ENCODE results near the gene UBXN4.
"Not testable (repeated sequence)": the region's sequence is repeated elsewhere in the genome, so short reads cannot be mapped to it uniquely, and the experiment has no call there.

Gene UBXN4

DNA sequence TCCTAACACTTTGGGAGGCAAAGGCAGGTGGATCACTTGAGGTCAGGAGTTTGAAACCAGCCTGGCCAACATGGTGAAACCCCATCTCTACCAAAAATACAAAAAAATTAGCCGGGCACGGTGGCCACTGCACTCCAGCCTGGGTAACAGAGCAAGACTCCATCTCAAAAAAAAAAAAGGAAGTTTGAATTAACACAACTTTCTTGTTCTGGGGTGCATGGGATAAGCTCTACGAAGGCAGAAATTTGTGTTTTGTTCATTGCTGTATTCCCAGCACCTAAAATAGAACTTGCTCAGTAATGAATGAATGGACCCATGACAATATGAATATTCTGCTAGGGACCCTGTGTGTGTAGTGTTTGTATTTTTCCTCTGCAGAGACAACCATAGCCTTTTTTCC lies 66.2 kb downstream of the UBXN4 start:
- DNase-seq (ENCODE audit: low read depth, low spot score), result not testable (repeated sequence)

DNA sequence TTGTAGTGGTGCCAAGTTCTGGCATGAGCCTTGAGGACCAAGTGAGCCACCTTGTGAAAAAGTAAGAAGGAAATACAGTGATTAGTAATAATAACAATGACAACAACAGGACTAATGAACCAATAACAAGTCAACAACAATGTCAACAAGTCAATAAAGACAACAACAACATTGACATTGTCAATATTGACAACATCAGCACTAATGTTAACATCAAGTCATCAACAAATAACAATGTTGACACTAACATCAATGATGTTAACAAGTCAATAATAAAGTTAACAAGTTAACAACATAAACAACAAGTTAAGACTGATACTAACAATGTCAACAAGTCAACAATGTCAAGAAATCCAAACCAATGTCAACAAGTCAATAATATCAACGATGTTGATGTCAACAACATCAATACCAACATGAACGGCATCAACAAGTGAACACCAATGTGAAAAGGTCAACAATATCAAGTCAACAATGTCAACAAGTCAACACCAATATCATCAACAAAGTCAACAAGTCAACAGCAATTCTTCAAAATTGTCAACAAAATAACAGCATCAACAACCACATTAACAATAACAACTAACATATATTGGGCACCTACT lies 71.4 kb downstream of the UBXN4 start:
- no peak for DNase-seq (ENCODE audit: low read depth, low spot score)

DNA sequence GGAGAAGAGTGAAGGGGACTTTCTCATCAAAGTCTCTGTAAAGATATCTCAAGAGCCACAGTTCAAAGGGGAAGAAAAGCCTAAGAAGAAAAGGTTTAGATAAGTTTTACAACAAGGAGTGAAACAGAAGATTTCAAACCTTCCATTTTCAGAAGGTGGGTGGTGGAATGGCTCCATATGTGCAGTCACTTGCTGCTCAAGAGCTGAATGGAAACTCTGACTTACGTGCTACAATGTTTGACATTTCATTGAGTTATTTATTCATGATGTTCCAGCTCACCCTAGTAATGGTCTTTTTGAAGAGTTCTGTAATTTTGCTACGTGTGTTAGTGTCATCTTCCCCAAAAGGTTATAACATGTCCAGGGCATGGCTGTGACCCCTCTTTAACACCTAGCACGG lies 73.6 kb downstream of the UBXN4 start:
- no peak for DNase-seq (ENCODE audit: low read depth, low spot score)

DNA sequence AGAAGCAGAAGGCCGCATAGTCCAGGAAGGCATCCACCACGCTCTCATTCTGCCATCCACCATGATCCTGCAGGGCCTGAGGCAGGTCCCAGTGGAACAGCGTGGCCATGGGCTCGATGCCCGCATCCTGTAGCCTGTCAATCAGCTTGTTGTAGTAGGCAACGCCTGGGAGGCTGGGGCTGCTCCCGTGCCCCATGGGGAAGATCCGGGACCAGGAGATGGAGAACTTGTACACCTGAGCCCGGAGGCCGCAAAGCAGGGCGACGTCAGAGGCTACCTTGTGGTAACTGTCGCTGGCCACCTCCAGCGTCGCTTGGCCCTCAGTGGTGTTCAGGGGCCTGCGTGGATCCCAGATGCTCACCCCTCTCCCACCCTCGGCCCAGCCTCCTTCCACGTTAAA lies 75.8 kb downstream of the UBXN4 start:
- no peak for DNase-seq (ENCODE audit: low read depth, low spot score)

DNA sequence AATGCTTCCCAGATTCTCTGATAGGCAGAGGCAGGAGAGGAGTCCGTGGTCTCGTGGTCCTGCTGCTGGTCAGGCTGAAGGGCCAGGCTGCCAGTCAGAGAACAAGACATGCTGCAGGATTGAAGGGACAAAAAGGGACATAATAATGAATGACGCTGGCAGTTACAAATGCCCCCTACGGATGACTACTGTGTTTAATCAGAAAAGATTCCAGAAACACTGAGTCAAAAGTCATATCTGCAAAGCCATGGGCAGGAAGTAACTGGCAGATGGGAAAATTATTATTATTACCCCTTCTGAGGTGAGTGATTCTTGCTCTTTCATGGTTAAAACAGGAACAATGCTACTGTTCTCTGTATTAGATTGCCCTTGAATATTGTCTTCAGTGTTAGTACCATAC lies 76.3 kb downstream of the UBXN4 start:
- no peak for DNase-seq (ENCODE audit: low read depth, low spot score)

DNA sequence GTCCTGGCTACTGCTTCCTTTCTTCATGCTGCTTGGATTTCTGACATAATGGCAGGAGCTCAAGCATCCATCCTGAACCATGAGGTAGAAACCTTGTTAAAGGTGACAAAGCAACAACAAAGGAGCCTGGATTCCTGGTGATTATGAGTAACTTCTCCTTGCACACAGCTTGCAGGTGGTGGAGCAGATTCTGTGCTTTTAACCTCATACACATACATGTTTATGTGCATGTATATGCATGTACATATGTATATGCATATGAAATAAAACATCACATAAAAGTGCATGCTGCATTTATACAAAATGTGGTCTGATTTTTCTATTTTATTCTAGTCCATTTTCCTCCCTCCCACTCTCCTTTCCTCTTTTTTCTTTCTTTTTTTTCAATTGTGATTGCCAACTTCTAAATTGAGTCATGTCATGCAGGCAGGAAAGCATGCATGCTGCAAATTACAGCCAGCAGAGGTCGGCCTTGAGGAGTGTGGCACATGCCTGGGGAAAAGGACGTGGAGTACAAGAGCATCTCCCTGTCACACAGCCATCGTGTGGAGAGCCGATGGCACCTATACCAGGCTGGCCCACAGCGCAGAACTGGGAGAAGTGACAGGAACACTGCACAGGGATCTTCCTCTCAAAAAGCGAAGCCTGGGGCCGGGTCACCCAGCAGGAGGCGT lies 77.4 kb downstream of the UBXN4 start:
- no peak for DNase-seq (ENCODE audit: low read depth, low spot score)

DNA sequence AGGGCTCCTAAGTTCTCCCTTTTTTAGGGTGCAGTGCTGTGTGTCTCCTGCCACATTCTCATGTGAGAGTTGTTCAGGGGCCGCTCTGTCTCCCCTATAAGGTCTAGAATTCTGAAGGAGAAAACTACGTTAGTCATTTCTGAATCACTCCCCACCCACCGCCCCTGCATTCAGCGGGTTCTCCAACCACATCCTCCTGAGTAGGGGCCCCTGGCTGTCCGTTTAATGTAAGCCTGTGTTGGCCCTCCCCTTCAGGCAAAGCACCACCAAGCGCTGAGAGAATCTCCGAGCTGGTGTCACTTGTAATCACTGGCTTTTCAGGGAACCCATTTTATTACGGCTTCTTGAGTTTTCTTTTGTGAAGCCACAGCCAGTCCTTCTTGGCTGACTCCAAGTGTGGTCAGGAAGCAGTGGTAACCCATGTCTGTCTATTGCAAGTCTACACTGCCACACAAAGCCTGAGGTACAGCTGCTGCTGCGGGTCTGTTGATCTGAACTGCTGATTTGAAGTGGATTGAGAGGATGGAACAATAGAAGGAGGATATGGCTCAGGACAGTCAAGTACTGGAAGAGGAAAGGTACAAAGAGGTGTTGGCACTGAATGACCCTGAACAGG lies 78.5 kb downstream of the UBXN4 start:
- no peak for DNase-seq (ENCODE audit: low read depth, low spot score)

DNA sequence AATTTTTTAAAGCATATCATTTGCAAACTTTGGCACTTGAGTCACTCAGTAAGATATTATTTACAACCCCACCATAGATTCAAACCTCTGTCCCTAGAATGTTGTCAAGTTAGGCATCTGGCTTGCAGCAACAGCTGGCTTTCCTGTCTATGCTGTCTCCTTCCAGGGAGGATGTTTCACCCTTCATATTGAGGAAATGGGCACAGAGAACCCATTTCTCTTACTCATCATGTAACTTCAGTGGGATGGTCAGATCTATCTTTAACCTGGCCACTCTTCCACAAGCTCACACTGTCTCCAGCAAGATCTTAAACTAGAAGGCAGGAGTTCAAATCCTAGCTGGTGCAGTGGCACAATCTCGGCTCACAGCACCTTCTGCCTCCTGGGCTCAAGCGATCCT lies 79.5 kb downstream of the UBXN4 start:
- DNase-seq (ENCODE audit: low read depth, low spot score), result no peak

DNA sequence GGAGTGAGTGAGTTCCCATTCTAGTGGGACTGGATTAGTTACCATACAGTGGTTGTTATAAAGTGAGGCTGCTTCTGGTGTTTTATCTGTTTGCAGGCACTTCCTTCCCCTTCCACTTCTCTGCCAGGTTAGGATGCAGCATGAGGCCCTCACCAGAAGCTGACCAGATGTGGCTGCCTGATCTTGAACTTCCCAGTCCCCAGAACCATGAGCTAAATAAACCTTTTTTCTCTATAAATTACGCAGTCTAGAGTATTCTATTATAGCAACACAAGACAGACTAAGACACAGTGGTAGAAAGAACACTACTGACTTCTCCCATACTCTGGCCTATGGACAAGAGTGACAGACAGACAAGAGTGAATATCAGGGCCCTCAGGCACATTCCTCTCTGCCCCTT lies 81.2 kb downstream of the UBXN4 start:
- DNase-seq (ENCODE audit: low read depth, low spot score), result no peak

DNA sequence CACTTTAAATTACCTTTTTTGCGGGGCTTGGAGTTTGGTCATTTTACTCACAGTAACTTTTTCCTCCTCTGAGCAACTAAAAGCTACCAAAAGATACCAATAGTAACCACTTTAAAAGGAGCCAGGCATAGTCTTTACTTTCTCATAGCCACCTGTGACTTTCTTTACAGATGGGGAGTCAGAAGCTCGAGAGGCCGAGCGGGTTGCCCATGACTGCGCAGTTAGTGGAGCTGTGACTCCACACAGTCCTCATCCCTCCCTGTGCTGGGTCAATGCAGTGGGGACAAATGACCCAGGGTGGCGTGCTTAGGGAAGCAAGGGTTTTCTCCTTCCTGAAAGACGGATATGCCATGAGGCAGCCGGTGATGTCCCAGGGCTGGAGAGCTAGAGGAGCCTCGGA lies 83.5 kb downstream of the UBXN4 start:
- no peak for DNase-seq (ENCODE audit: low read depth, low spot score)

DNA sequence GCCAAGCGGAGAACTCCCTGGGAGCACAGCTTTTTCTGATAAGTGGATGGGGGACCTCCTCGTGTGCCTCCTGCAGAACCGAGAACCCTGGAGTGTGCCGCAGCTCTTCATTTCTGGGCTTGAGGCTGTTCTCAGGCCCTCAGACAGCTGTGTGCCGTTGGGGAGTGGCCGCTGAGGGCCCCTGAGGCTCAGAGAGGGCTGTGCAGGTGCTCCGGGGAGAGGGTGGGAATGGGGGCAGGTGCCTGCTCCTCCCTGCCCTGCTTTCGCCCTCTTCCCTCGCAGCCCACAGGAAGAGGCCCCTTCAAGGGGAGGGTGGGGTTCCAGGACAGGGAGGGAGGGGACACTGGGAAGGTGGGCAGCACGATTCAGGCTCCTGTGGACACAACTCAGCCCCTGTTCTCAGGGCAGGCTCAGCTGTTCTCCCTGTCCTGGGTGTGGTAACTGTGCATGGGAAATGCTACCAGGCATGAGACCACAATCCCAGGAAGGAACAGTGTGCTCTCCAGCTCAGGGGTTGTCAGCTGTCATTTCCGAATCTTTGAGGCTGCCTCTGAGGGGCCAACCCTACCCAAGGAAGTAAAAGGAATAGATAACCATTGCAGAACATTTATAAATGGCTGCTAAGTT lies 84.0 kb downstream of the UBXN4 start:
- no peak for DNase-seq (ENCODE audit: low read depth, low spot score)

DNA sequence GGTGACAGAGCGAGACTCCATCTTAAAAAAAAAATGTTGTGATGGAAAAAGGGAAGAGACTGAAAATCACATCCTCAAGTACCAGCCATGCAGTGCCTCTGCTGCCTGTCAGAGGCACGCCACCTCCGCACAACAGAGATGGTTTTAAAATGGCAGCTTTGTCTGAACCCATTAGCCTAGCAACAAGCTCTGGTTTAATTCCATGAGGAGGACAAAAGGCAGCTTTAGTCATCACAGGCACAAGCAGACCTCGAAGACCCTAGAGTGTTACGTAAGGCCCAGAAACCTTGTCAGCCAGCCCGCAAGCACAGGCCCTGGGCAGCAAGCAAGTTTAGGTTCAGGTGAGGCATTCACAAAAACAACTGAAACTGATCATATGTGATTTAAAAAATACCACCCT lies 84.9 kb downstream of the UBXN4 start:
- no peak for DNase-seq (ENCODE audit: low read depth, low spot score)

DNA sequence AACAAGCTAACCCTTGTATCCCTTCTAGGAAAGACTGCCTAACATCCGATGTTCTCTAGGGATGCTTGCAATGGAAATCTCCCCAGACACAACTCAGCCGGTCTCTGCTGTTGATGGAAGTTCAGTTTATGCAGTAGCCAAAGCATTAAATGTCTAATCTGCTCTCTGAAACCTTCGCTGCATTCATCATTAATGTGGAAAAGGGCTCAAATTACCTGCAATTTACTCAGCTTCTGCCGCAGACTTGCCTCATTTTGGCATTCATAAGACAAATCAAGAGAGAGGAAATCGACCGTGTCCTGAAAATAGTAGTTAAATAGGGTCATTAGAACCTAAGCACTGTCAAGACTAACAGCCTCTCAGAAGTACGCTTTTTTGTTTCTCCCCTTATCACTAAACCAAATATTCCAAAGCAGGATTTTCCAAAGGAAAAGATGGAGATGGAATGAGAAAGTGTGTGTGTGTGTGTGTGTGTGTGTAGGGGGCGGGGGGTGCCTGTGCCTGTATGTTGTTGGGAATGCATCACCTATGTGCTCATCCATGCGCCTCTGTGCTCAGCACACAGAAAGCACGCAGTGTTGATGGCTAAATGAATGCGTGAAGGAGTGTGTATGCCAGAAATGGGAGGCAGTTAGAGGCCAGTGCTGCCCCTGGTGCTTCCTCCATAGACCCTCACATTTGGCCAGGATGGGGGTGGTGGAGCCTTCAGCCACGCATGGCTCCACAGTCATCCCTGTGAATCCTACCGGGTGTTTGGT lies 87.9 kb downstream of the UBXN4 start:
- no peak for DNase-seq (ENCODE audit: low read depth, low spot score)

DNA sequence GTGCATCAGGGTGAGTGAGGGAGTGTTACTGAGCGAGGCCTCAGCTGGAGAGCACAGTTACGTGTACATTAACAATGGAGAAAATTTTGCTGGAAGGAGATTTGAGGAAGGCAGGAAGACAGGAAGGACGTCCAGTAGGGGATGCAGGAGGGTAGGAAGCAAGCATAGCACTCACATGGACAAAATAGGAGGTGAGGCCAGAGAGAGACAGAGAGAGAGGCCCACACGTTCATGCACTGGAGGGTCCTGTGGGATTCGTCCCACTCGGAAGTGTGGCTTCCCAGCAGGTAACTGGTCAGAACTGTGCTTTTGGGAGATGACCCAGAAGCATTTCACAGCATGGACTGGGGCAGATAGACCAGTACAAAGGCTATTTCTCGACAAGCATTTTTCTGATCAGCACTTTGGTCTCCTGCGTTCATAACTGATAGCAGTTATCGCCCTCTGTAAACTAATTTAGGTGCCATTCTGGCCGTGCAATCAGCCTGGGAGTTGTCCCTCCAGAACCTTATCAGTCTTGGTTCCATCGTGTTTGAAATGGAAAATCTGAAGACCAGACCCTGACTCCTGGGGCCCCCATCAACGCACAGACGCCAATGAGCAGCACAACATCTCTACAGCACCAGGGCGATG lies 89.6 kb downstream of the UBXN4 start:
- no peak for DNase-seq (ENCODE audit: low read depth, low spot score)

DNA sequence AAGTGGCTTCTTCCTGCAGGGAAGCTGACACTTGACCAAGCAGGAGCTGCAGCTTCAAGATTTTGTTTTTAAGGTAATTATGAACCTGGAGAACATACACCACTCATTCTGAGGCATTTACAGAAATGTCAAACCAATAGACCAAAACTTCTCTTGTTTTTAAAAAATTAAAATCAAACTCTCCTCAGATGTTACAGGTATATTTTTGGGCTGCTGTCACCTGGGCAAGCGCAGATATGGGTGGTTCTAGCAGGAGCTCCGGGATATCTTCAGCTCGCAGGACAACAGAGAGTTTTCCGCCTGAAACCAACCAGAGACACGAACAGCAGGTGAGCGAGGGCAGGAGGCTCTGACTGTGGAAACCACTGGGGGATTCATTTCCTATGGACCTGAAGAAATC lies 91.2 kb downstream of the UBXN4 start:
- no peak for DNase-seq (ENCODE audit: low read depth, low spot score)
